Ascending aorta (tissue), 2 donors: Measurements from ENCODE around the gene DNTT. TPM values are rescaled to one million over a fixed set of nuclear protein-coding genes. Genes with fewer than 3 reads are reported as not detected.

Experiments used
- DNase-seq, 2 donors: peaks; one replicate each; pipeline ENCODE4 v3.0.0-alpha.2; 2019; ENCODE audit warnings: low spot score in 2 of 2
- H3K27ac ChIP-seq, 2 donors: fragments of 200-600 bp; sonication (generic); one replicate each; pipeline ENCODE4 v1.5.1; 2016 to 2017; ENCODE audit warnings: mild to moderate bottlenecking in 1 of 2
- H3K27me3 ChIP-seq: fragments of 200-600 bp; sonication (generic); one replicate; pipeline ENCODE4 v1.5.1; 2017
- H3K36me3 ChIP-seq, 2 donors: fragments of 200-600 bp; sonication (generic); one replicate each; pipeline ENCODE4 v1.5.1; 2016
- H3K4me1 ChIP-seq, 2 donors: fragments of 200-600 bp; sonication (generic); one replicate each; pipeline ENCODE4 v1.5.1; 2016 to 2017; ENCODE audit warnings: mild to moderate bottlenecking in 1 of 2
- H3K4me3 ChIP-seq, 2 donors: fragments of 200-600 bp; sonication (generic); one replicate each; pipeline ENCODE4 v1.5.1; 2016 to 2017; ENCODE audit warnings: mild to moderate bottlenecking in 1 of 2
- H3K9me3 ChIP-seq, 2 donors: fragments of 200-600 bp; sonication (generic); one replicate each; pipeline ENCODE4 v1.5.1; 2016
- intact Hi-C: fragments of 100-400 bp; cut with DNase I; formaldehyde crosslinking; loops from one replicate; pipeline ENCODE4 v1.15.1; 2023
- total RNA-seq: library from RNA; depleted of rRNA; stranded (reverse); fragments of >200 nt; gene quantifications from one replicate; pipeline ENCODE4 v1.1.0, GENCODE V29; 2016
- TF ChIP-seq, protein P1 (sequence below), 3 experiments: fragments of 200-600 bp in 2 of 3; fragments of 450-650 bp in 1 of 3; sonication (generic) in 2 of 3; IDR thresholded peaks; one replicate each; pipeline ENCODE4 v1.5.1; 2016 to 2019; ENCODE audit warnings: antibody characterized with exemption in 3 of 3, mild to moderate bottlenecking in 1 of 3, moderate library complexity in 1 of 3

DNTT gene
- total RNA-seq, 1 donor from 2014 or later = not detected

DNA sequence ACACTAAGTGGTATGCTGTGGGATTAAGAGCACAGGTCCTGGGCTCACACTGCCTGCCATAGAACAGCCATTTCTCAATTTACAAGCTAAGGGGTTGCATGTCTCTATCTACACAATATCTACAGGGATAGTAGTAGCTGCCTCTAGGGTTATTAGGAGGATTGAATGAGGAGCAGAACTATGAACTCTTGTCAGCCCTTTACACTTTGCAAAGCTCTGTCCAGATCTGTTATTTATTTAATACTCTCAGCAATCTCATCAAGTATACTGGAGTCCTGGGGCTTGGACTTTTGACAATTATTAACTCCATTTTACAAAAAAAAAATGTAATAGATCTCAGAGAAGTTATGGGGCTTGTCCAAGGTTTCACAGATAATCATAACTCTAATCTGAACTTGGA, 47.8 kb downstream of the DNTT start:
- no peak for DNase-seq
- TF ChIP-seq, protein P1, sequence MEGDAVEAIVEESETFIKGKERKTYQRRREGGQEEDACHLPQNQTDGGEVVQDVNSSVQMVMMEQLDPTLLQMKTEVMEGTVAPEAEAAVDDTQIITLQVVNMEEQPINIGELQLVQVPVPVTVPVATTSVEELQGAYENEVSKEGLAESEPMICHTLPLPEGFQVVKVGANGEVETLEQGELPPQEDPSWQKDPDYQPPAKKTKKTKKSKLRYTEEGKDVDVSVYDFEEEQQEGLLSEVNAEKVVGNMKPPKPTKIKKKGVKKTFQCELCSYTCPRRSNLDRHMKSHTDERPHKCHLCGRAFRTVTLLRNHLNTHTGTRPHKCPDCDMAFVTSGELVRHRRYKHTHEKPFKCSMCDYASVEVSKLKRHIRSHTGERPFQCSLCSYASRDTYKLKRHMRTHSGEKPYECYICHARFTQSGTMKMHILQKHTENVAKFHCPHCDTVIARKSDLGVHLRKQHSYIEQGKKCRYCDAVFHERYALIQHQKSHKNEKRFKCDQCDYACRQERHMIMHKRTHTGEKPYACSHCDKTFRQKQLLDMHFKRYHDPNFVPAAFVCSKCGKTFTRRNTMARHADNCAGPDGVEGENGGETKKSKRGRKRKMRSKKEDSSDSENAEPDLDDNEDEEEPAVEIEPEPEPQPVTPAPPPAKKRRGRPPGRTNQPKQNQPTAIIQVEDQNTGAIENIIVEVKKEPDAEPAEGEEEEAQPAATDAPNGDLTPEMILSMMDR (IDR thresholded peaks at IDR 0.05) = no peak
- intact Hi-C loops = no loop called here
- Histone ChIP-seq H3K9me3 (no peaks in the 10 kb centered on the region), H3K36me3 (no peaks in the 10 kb centered on the region), H3K27ac (no peak overlapping the region), H3K4me1 (no peaks in the 10 kb centered on the region), H3K4me3 (no peak overlapping the region), H3K27me3 (no peaks in the 10 kb centered on the region)

DNA sequence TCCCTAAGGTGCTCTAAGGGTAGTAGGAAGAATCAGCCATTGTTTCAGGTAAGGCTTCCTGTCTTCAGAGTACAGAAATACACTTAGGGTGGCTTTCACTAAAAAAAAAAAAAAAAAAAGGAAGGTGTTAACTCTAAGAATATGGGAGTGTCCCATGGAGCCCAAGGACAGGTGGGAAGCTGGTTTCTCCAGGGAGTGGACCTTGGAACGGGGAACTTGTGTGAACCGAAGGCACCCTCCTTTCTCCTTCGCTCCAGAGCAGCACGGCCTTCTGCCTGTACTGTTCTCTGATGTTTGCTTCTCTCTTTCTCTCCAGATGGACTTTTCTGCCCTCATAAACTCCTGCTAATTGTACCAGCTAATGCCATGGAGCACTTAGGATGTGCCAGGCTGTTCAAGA, 48.3 kb downstream of the DNTT start:
- no peak overlapping the region for H3K4me3 ChIP-seq
- intact Hi-C loops = no loop called here
- H3K27ac ChIP-seq = no peak overlapping the region
- no peak for DNase-seq
- H3K9me3 ChIP-seq = no peaks in the 10 kb centered on the region
- TF ChIP-seq, protein P1 (IDR thresholded peaks at IDR 0.05) = no peak
- H3K4me1 ChIP-seq = no peaks in the 10 kb centered on the region
- H3K36me3 ChIP-seq = no peaks in the 10 kb centered on the region
- no peaks in the 10 kb centered on the region for H3K27me3 ChIP-seq

DNA sequence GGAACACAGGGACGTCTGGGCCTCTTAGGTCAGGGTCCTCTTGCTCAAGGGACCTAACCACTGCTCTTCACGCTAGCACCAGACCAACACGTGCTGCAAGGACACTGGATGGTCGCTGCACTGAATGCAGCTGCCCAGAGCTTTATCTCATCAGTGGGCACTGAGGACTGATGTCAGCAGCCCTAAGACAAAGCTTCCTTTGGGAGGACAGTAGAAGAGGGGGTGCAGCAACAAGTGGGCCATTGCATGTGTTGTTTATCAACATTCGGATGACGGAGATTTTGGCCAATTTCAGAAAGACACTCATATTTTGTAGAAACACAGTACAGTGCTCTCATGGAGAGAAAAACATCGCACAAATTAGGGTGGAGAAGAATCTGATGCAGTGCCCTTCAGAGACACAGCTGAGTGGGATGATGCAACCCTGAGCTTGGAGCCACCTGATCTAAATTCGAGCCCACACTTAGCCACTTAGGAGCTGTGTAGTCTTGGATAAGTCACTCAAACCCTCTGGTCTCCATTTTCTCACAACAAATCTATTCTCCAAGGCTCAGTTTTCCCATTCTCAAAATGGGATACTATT, 52.9 kb downstream of the DNTT start:
- intact Hi-C loops = no loop called here
- no peaks in the 10 kb centered on the region for H3K9me3 ChIP-seq
- H3K27ac ChIP-seq = no peak overlapping the region
- no peaks in the 10 kb centered on the region for H3K27me3 ChIP-seq
- DNase-seq = no peak
- no peaks in the 10 kb centered on the region for H3K36me3 ChIP-seq
- TF ChIP-seq, protein P1 (IDR thresholded peaks at IDR 0.05) = no peak
- no peak overlapping the region for H3K4me3 ChIP-seq
- no peaks in the 10 kb centered on the region for H3K4me1 ChIP-seq

DNA sequence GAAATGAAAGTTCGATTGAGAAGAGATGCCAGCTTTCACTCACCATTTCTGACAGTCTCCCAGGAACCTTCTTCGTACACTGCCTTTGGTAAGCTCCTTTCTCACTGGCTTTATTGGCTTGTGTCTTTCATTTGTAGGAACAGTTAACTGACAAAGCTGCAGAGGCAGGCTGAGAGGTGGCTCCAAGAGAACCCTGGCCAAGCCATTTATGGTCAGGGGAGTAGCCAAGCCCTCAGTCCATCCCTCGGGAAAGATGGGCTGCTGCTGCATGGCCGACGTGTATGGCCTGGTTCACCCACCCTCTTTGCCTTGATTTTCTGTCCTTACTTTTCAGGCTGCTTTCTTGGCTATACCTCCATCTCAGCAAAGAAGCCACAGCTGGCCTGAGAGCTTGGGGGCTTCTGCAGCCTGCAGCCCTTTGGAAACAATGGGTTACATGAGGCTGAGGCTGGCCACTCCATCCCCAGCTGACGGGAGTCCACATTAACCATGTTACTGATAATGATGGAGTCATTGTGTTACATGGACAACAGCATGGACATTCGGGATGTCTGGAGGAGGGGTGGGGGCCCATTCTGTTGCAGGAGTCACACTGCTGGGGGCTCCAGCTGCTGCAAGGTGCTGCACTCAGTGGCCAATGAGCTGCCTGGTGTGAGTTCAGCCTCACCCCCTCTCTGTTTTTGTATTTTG, 54.8 kb downstream of the DNTT start, which contains the start of gene OPALIN:
Gene OPALIN (minus strand): TSS at position 152 of the 690 bp plus-strand sequence. CDS start 106 bp downstream, at position 46.
- H3K9me3 ChIP-seq = no peaks in the 10 kb centered on the region
- no peak within 1 kb of the TSS for H3K27ac ChIP-seq
- DNase-seq = no peak
- intact Hi-C loops = no loop called here
- H3K4me1 ChIP-seq = no peaks in the 10 kb centered on the region
- H3K4me3 ChIP-seq = no peak within 1 kb of the TSS
- no peaks in the 10 kb centered on the region for H3K36me3 ChIP-seq
- TF ChIP-seq, protein P1 (IDR thresholded peaks at IDR 0.05) = no peak
- H3K27me3 ChIP-seq = no peaks in the 10 kb centered on the region

DNA sequence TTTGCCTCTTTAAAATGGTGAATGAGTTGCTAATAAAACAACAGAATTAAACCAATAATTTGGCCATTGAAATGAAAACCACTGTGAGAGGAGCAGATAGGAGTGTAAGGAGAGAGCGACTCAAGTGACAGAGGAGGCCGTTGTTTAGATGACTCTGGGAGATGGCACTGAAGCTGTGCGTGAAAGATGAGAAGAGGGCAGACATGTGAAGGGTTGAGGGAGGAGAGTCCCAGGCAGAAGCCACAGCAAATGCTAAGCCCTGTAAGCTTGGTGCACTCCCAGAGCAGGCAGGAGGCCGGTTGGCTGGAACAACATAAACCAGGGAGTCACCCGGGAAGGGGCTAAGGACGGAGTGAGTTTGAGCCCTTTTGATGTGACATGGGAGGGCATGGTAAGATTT, 55.4 kb downstream of the DNTT start:
- H3K27me3 ChIP-seq = no peaks in the 10 kb centered on the region
- no peak for DNase-seq
- no peaks in the 10 kb centered on the region for H3K9me3 ChIP-seq
- H3K4me3 ChIP-seq = no peak overlapping the region
- H3K27ac ChIP-seq = no peak overlapping the region
- H3K4me1 ChIP-seq = no peaks in the 10 kb centered on the region
- H3K36me3 ChIP-seq = no peaks in the 10 kb centered on the region
- TF ChIP-seq, protein P1 (IDR thresholded peaks at IDR 0.05) = no peak
- intact Hi-C loops = no loop called here
